HG03095 (cell line): ENCODE measurements around the gene GPR108.
"Not testable (repeated sequence)": the region's sequence is repeated elsewhere in the genome, so short reads cannot be mapped to it uniquely, and the experiment has no call there.

Experiments used
- ATAC-seq: cut with Tn5 transposase; IDR thresholded peaks from one replicate; pipeline ENCODE4 v1.9.1; 2021; ENCODE audit warnings: moderate library complexity; ENCODE audit not compliant: unreplicated experiment

Gene GPR108

GRCh38 chr19:6761053-6761676 lies 23.8 kb upstream of the GPR108 start:
- ATAC-seq = no peak

- no peak for ATAC-seq
These were observed 23.2 kb upstream of the GPR108 start for GRCh38 chr19:6760606-6761005.

GRCh38 chr19:6754653-6755463 lies 17.5 kb upstream of the GPR108 start:
- ATAC-seq = no peak

GRCh38 chr19:6754136-6754535 lies 16.8 kb upstream of the GPR108 start:
- ATAC-seq = no peak

- peak; percentile 74 for ATAC-seq
These were observed 16.0 kb upstream of the GPR108 start for GRCh38 chr19:6753178-6754031.

- no peak for ATAC-seq
These were observed 15.1 kb upstream of the GPR108 start for GRCh38 chr19:6752256-6753177.

GRCh38 chr19:6751189-6751588 lies 13.8 kb upstream of the GPR108 start:
- no peak for ATAC-seq

GRCh38 chr19:6750062-6750461 lies 12.7 kb upstream of the GPR108 start:
- no peak for ATAC-seq

GRCh38 chr19:6748543-6748942 lies 11.2 kb upstream of the GPR108 start:
- ATAC-seq = not testable (repeated sequence)

GRCh38 chr19:6745965-6746364 lies 8.6 kb upstream of the GPR108 start:
- no peak for ATAC-seq

- no peak for ATAC-seq
These were observed 7.3 kb upstream of the GPR108 start for GRCh38 chr19:6744381-6745301.

- ATAC-seq = no peak
These were observed 6.5 kb upstream of the GPR108 start for GRCh38 chr19:6743714-6744380.

- ATAC-seq = no peak
These were observed 5.7 kb upstream of the GPR108 start for GRCh38 chr19:6743066-6743465.

- no peak for ATAC-seq
These were observed 3.4 kb upstream of the GPR108 start for GRCh38 chr19:6740589-6741343.

- no peak for ATAC-seq
These were observed 2.7 kb upstream of the GPR108 start for GRCh38 chr19:6739883-6740588.

GRCh38 chr19:6739390-6739882 lies 2.1 kb upstream of the GPR108 start, which contains the start of gene TRIP10:
Gene TRIP10 (plus strand): TSS chr19:6739680. CDS start chr19:6739762, 82 bp downstream.
- ATAC-seq = no peak

GRCh38 chr19:6738787-6739389 lies 1.5 kb upstream of the GPR108 start:
- ATAC-seq = no peak
